Measurements from ENCODE around the gene FBXL16.

DNA sequence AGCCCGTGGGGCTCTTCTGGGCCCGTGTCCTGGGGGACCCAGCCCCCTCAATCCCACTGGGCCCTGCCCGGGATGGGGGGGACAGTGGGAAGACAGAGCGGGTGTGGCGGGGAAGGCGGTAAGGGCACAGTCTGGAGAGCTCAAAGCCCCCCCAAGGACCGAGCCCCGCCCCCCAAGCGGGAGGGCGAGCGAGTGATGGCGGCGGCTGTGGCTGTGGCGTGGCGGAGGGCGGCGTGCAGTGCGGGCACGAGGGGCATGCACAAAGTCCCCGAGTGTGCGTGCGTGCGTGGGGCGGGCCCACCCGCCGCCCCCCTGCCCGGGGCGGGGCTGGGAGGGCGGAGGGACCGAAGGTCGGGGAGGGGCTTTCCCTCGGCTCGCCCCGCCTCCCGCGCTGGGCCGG is 11.8 kb downstream of the FBXL16 start:
- no peak for TF ChIP-seq CTCF (IDR thresholded peaks at IDR 0.05; ENCODE audit: borderline replicate concordance, extremely low read depth, low read length, poor library complexity, severe bottlenecking)
- no peak for TF ChIP-seq EZH2 (IDR thresholded peaks at IDR 0.05; ENCODE audit: borderline replicate concordance, low read depth, low read length, severe bottlenecking)
